SU-DHL-6 (cell line): ENCODE results near the gene ATP8A2.

ENCODE experiments used
- H2AFZ ChIP-seq: fragments of 200-600 bp; sonication (generic); 2 replicates; pipeline ENCODE4 v1.6.1; 2014; ENCODE audit warnings: low read depth, mild to moderate bottlenecking, moderate library complexity, mixed read lengths, antibody characterized with exemption, low read length; ENCODE audit not compliant: severe bottlenecking
- H3F3A ChIP-seq: fragments of 200-600 bp; shearing (Covaris generic); 2 replicates; pipeline ENCODE4 v1.6.0; 2016; ENCODE audit warnings: antibody characterized with exemption, mild to moderate bottlenecking; ENCODE audit not compliant: insufficient read depth
- H3K27ac ChIP-seq: fragments of 200-600 bp; sonication (generic); 2 replicates; pipeline ENCODE4 v1.5.1; 2016; ENCODE audit warnings: low read depth, mild to moderate bottlenecking, low read length, moderate library complexity, mixed read lengths
- H3K27me3 ChIP-seq: fragments of 200-600 bp; sonication (generic), shearing (Covaris generic); 2 replicates; pipeline ENCODE4 v1.6.0; 2014; ENCODE audit warnings: mild to moderate bottlenecking, low read length
- H3K36me3 ChIP-seq: fragments of 200-600 bp; sonication (generic); 2 replicates; pipeline ENCODE4 v1.6.1; 2014; ENCODE audit warnings: mild to moderate bottlenecking, low read length, mixed read lengths
- H3K4me2 ChIP-seq: fragments of 300-600, 200-600 bp; shearing (Covaris generic), sonication (generic); 2 replicates; pipeline ENCODE4 v1.6.0; 2014; ENCODE audit warnings: low read length, low read depth, mild to moderate bottlenecking; ENCODE audit not compliant: poor library complexity, severe bottlenecking
- H3K4me3 ChIP-seq: fragments of 200-600 bp; sonication (generic); 2 replicates; pipeline ENCODE4 v1.5.1; 2014; ENCODE audit warnings: antibody characterized with exemption, low read length, mild to moderate bottlenecking, mixed read lengths; ENCODE audit not compliant: insufficient read depth, poor library complexity, severe bottlenecking
- H3K79me2 ChIP-seq: fragments of 200-600 bp; sonication (generic); 2 replicates; pipeline ENCODE4 v1.6.1; 2014; ENCODE audit warnings: mild to moderate bottlenecking, low read length, moderate library complexity; ENCODE audit not compliant: insufficient read depth
- H3K9ac ChIP-seq: fragments of 200-600 bp; sonication (generic); 2 replicates; pipeline ENCODE4 v1.7.0; 2014; ENCODE audit warnings: mild to moderate bottlenecking, low read length
- H3K9me2 ChIP-seq: fragments of 200-600 bp; sonication (generic); replicated peaks from 2 replicates; pipeline ENCODE4 v1.6.1; 2014; ENCODE audit warnings: low read length; ENCODE audit not compliant: insufficient read depth
- H3K9me3 ChIP-seq: fragments of 200-600 bp; sonication (generic); 2 replicates; pipeline ENCODE4 v1.6.1; 2014; ENCODE audit warnings: low read length, mixed read lengths; ENCODE audit not compliant: insufficient read depth
- H4K20me1 ChIP-seq: fragments of 200-600 bp; sonication (generic); 2 replicates; pipeline ENCODE4 v1.6.1; 2014; ENCODE audit warnings: low read depth, mild to moderate bottlenecking, antibody characterized with exemption, low read length, moderate library complexity, mixed read lengths
- CTCF ChIP-seq: fragments of 200-600 bp; sonication (generic); IDR thresholded peaks from one replicate; pipeline ENCODE4 v1.5.1; 2017; ENCODE audit warnings: antibody characterized with exemption, mild to moderate bottlenecking, low read length, moderate library complexity; ENCODE audit not compliant: insufficient read depth, poor library complexity, severe bottlenecking
- EZH2phosphoT487 ChIP-seq: fragments of 200-600 bp; sonication (generic), shearing (Covaris generic); conservative IDR thresholded peaks from 2 replicates; pipeline ENCODE4 v1.6.1; 2018; ENCODE audit warnings: mild to moderate bottlenecking, antibody characterized with exemption, low read length, moderate library complexity, mixed read lengths

ATP8A2 gene

GRCh38 chr13:25466880-25467279 lies 95.1 kb downstream of the ATP8A2 start:
- H3F3A ChIP-seq = no peaks in the 10 kb centered on the region
- H3K9me2 ChIP-seq = no peaks in the 10 kb centered on the region
- H3K36me3 ChIP-seq = no peaks in the 10 kb centered on the region
- H3K9me3 ChIP-seq = no peaks in the 10 kb centered on the region
- H3K27me3 ChIP-seq = no peaks in the 10 kb centered on the region
- no peak overlapping the region for H3K9ac ChIP-seq
- H3K4me2 ChIP-seq = no peak overlapping the region
- no peaks in the 10 kb centered on the region for H4K20me1 ChIP-seq
- H3K4me3 ChIP-seq = no peak overlapping the region
- H3K79me2 ChIP-seq = no peaks in the 10 kb centered on the region
- H3K27ac ChIP-seq = no peak overlapping the region
- no peak overlapping the region for H2AFZ ChIP-seq
- TF ChIP-seq CTCF (no peak), EZH2phosphoT487 (no peak)

GRCh38 chr13:25468325-25469168 lies 96.8 kb downstream of the ATP8A2 start:
- H3K4me3 ChIP-seq = no peak overlapping the region
- H3K9me2 ChIP-seq = no peaks in the 10 kb centered on the region
- no peaks in the 10 kb centered on the region for H3K36me3 ChIP-seq
- TF ChIP-seq CTCF = no peak
- TF ChIP-seq EZH2phosphoT487 = no peak
- H3F3A ChIP-seq = no peaks in the 10 kb centered on the region
- no peak overlapping the region for H3K27ac ChIP-seq
- no peak overlapping the region for H2AFZ ChIP-seq
- H3K4me2 ChIP-seq = no peak overlapping the region
- no peaks in the 10 kb centered on the region for H3K27me3 ChIP-seq
- no peaks in the 10 kb centered on the region for H3K9me3 ChIP-seq
- no peaks in the 10 kb centered on the region for H3K79me2 ChIP-seq
- no peaks in the 10 kb centered on the region for H4K20me1 ChIP-seq
- H3K9ac ChIP-seq = no peak overlapping the region

- Histone ChIP-seq H3K9ac (no peak overlapping the region), H3K9me3 (no peaks in the 10 kb centered on the region), H3K36me3 (no peaks in the 10 kb centered on the region), H3K4me2 (no peak overlapping the region), H3K4me3 (no peak overlapping the region), H3K27ac (no peak overlapping the region), H3F3A (no peaks in the 10 kb centered on the region), H3K79me2 (no peaks in the 10 kb centered on the region), H4K20me1 (no peaks in the 10 kb centered on the region), H3K9me2 (no peaks in the 10 kb centered on the region), H2AFZ (no peak overlapping the region), H3K27me3 (no peaks in the 10 kb centered on the region)
- TF ChIP-seq CTCF (no peak), EZH2phosphoT487 (no peak)
Observed at GRCh38 chr13:25469169-25469525, 97.4 kb downstream of the ATP8A2 start.
